HPDE6-E6E7 (cell line): Measurements from ENCODE around the gene BHLHA9.
"Not testable (repeated sequence)": the region's sequence is repeated elsewhere in the genome, so short reads cannot be mapped to it uniquely, and the experiment has no call there.

Experiments
- DNase-seq: peaks from one replicate; pipeline ENCODE4 v3.0.0; 2011; ENCODE audit warnings: missing footprints; ENCODE audit errors: extremely low spot score

Gene BHLHA9

GRCh38 chr17:1270210-1271029 is at the start of gene BHLHA9:
Gene BHLHA9 (plus strand): TSS chr17:1270444. CDS start chr17:1270564, 120 bp downstream.
- DNase-seq, result no peak

- DNase-seq, result no peak
Observed at GRCh38 chr17:1221209-1221608, 49.0 kb upstream of the BHLHA9 start.

GRCh38 chr17:1222321-1222720 is 47.9 kb upstream of the BHLHA9 start:
- DNase-seq, result no peak

- DNase-seq, result no peak
Observed at GRCh38 chr17:1223662-1224061, 46.6 kb upstream of the BHLHA9 start.

- DNase-seq, result no peak
Observed at GRCh38 chr17:1224330-1224729, 45.9 kb upstream of the BHLHA9 start.

GRCh38 chr17:1226308-1226707 is 43.9 kb upstream of the BHLHA9 start:
- no peak for DNase-seq

- DNase-seq, result no peak
Observed at GRCh38 chr17:1227365-1227764, 42.9 kb upstream of the BHLHA9 start.

- no peak for DNase-seq
Observed at GRCh38 chr17:1227917-1228780, 42.1 kb upstream of the BHLHA9 start.

- no peak for DNase-seq
Observed at GRCh38 chr17:1228781-1229348, 41.4 kb upstream of the BHLHA9 start.

GRCh38 chr17:1229349-1229899 is 40.8 kb upstream of the BHLHA9 start:
- no peak for DNase-seq

- no peak for DNase-seq
Observed at GRCh38 chr17:1229900-1230501, 40.2 kb upstream of the BHLHA9 start.

GRCh38 chr17:1231456-1231855 is 38.8 kb upstream of the BHLHA9 start:
- DNase-seq, result no peak

GRCh38 chr17:1232331-1232730 is 37.9 kb upstream of the BHLHA9 start:
- DNase-seq, result no peak

- DNase-seq, result no peak
Observed at GRCh38 chr17:1232786-1233185, 37.5 kb upstream of the BHLHA9 start.

GRCh38 chr17:1234455-1234854 is 35.8 kb upstream of the BHLHA9 start:
- DNase-seq, result no peak

GRCh38 chr17:1237471-1237870 is 32.8 kb upstream of the BHLHA9 start:
- no peak for DNase-seq

GRCh38 chr17:1239210-1239609 is 31.0 kb upstream of the BHLHA9 start:
- no peak for DNase-seq

GRCh38 chr17:1240426-1240825 is 29.8 kb upstream of the BHLHA9 start:
- not testable (repeated sequence) for DNase-seq

GRCh38 chr17:1241929-1242328 is 28.3 kb upstream of the BHLHA9 start:
- DNase-seq, result no peak

- no peak for DNase-seq
Observed at GRCh38 chr17:1244606-1245012, 25.6 kb upstream of the BHLHA9 start.

GRCh38 chr17:1251866-1252608 is 18.2 kb upstream of the BHLHA9 start:
- DNase-seq, result no peak
